ENCODE data around the gene RPA4.

The RPA4 gene

DNA sequence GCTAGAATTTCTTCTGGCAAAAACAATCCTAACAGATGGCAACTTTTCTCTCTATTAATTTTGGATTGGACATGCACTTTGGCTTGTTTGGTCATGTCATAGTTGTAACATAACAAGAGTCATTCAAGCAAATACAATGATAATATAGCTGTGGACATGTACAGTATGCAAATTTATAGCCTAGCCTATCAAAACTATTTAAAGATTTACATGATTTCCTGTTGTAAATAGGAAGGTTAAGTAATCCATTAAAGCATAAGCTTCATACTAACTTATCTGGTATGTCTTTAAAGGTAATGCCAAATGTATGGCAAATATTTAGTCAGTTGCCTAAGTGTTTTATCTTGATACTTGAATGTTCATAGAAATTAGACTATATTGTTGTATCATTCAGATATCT, 45.3 kb downstream of the RPA4 start:
- Histone ChIP-seq H3K36me3 (ENCODE audit: insufficient read depth, low read length) (no peaks in the 10 kb centered on the region), H3K79me2 (ENCODE audit: insufficient read depth, low read length) (no peaks in the 10 kb centered on the region), H3K9ac (ENCODE audit: low read depth, low read length, poor library complexity, severe bottlenecking) (no peak overlapping the region), H4K20me1 (ENCODE audit: insufficient read depth, low read length, poor library complexity, severe bottlenecking) (no peaks in the 10 kb centered on the region), H3K4me1 (ENCODE audit: insufficient read depth, low read length, poor library complexity, severe bottlenecking) (no peaks in the 10 kb centered on the region), H2AFZ (ENCODE audit: low read length) (no peak overlapping the region), H3K9me3 (ENCODE audit: insufficient read depth, low read depth, low read length) (no peaks in the 10 kb centered on the region), H3K9me2 (replicated peaks; ENCODE audit: low read depth, low read length) (no peaks in the 10 kb centered on the region), H3K4me2 (ENCODE audit: low read depth, low read length, poor library complexity, severe bottlenecking) (no peak overlapping the region), H3F3A (ENCODE audit: low read depth) (no peaks in the 10 kb centered on the region), H3K4me3 (ENCODE audit: low read length, poor library complexity, severe bottlenecking) (no peak overlapping the region), H3K27me3 (ENCODE audit: insufficient read depth, low read length, poor library complexity, severe bottlenecking) (no peaks in the 10 kb centered on the region)
- TF ChIP-seq, protein P1, sequence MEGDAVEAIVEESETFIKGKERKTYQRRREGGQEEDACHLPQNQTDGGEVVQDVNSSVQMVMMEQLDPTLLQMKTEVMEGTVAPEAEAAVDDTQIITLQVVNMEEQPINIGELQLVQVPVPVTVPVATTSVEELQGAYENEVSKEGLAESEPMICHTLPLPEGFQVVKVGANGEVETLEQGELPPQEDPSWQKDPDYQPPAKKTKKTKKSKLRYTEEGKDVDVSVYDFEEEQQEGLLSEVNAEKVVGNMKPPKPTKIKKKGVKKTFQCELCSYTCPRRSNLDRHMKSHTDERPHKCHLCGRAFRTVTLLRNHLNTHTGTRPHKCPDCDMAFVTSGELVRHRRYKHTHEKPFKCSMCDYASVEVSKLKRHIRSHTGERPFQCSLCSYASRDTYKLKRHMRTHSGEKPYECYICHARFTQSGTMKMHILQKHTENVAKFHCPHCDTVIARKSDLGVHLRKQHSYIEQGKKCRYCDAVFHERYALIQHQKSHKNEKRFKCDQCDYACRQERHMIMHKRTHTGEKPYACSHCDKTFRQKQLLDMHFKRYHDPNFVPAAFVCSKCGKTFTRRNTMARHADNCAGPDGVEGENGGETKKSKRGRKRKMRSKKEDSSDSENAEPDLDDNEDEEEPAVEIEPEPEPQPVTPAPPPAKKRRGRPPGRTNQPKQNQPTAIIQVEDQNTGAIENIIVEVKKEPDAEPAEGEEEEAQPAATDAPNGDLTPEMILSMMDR (conservative IDR thresholded peaks at IDR 0.05; ENCODE audit: low read length), result no peak
- TF ChIP-seq EZH2phosphoT487 (IDR thresholded peaks at IDR 0.05; ENCODE audit: borderline replicate concordance), result no peak
